Endometrium (tissue), 2 donors: ENCODE measurements around the gene IRF3.

Source experiments
- FAIRE-seq: peaks from 2 replicates; lab custom pipeline; 2012; peaks lifted over from hg19 to GRCh38; lab: Jason Lieb, UNC
- donor health status: control.
- donor health status: control.

Gene IRF3

DNA sequence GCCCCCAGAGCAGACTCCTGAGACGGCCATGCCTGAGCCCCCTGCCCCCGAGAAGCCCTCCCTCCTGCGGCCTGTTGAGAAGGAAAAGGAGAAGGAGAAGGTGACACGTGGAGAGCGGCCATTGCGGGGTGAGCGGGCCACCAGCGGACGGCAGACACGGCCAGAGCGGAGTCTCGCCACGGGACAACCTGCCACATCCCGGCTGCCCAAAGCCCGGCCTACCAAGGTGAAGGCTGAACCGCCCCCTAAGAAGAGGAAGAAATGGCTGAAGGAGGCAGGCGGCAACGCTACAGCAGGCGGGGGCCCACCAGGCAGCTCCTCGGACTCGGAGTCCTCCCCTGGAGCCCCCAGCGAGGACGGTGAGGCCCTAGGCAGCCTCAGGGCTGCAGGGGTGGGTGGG lies 49.8 kb downstream of the IRF3 start:
- FAIRE-seq = no peak

DNA sequence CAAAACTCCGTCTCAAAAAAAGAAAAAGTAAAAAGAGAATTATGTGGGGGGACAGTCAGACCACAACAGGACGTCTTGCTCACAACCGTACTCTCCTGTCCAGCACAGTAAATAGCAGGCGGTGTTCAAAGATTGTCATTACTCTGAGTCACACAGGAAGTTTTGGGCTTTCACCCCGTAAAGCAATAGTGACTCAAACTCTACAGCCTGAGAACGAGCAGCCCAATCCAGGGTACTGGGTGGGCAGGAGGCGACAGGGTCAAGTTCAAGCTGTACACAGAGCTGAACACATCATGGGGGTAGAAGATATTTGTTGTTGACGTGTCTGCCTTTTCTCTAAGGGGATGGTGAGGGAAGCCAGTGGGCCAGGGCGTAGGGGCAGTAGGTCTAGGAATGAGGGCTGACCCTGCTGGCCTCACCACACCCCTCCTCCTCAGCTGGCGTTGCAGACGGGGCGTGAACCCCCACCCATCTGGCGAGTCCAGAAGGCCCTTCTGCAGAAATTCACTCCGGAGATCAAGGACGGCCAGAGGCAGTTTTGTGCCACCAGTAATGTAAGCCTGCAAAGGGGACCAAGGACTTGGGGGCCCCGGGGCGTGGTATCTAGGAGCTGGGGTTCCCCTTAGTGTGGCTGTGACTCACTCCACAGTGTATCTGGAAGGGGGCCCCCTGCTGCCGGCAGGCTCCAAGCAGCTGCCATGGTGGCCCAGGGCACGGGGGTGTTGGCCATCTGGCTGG lies 51.4 kb downstream of the IRF3 start:
- FAIRE-seq = no peak

DNA sequence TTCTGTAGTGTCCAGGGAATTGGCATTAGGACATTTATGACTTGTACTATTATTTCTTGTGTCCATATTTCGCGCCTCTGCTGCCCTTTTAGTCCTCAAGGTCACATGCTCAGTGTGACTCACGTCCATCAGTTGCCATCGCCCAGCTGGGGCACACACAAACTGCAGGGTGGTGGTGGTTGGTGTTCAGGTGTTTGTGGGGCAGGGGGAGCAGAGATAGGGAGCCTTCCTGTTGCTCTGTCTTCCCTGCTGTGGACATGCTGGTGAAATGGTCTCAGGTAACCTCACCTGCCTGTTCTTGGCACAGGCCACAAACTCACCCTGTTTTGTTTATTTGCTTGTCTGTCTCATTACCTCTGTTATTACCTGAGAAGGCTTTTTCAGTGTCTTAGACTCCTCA lies 52.3 kb downstream of the IRF3 start:
- FAIRE-seq = no peak
